ENCODE data around the gene KCNH4.

Gene KCNH4

DNA sequence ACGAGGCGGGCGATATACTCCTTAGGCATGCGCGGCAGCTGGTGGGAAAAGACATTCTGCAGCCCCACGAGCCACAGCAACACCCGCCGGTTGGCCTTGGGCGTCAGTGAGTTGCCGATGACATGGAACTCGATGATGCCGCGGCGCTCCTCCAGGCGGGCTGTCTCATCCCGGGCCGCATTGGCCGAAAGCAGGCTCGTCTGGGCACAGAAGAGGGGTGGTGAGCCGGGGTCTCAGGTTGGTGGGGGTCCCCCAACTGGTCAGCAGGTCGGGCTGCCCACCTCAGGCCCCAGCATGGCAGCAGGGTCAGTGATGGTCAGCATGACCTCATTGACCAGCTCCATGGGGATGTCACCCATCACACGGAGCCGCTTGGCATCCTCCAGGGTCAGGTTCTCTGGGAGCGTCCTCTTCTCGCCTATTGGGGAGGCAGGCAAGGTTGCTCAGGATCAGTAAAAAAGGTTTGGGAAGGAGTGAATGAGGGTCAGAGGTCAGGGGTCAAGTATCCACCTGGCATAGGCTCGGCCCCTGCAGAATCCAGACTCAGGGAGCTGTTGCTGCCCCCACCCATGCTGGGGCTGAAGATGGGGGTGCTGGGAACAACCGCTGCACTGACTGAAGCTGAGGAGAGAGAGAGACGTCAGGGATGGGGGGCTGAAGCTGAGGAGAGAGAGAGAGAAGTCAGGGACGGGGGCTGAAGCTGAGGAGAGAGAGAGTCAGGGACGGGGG is 63.4 kb downstream of the KCNH4 start:
- DNase-seq (ENCODE audit: low spot score) = no peak

DNA sequence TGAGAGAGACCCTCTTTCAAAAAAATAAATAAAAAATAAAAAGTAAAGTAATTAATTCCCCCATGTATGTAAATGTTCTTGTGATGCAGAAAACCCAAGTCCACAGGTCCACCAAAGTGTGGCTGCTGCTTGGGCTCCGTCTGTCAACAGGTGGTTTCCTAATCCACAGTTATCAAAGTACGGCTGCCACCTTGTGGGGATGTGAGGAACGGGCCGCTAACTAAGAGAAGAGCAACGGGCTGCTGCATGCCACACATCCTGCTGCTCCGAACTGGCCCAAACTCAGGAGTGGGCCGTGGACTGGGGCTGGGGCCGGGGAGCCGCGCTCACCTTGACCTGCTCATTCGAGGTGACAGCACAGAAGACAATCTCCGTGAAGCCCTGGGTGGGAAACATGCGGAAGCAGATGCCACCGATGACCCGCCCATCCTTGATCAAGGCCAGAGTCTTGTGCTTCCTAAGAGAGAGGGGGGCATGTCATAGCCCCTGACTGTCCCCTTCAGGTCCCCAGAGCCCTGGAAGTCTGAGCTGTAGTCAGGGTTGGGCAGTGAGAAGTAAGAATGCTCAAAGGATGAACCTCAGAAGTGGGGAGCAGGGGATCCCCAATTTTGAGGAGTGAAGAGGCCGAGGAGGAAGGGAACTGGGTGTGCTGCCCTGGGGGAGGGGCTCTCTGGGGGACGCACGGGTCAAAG is 64.1 kb downstream of the KCNH4 start:
- peak; percentile 88 for DNase-seq (ENCODE audit: low spot score)

DNA sequence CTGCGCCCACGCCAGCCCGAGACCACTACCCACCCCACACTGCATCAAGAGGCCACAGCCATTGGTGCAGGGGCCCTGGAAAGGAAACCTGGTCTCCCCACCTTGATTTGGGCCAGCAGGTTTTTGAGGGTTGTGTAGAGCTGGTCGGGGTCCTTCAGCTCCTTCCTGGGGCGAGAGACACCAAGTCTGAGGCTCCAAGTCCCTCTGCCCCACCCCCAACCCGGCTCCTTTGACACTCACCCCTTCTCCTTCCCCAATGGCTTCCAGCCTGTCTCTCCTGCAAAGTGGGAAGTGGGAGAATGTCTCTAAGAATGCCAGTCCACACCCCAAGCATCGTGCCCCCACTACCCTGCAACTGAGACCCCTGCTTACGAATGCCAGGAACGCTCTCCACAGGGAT is 66.8 kb downstream of the KCNH4 start:
- no peak for DNase-seq (ENCODE audit: low spot score)

DNA sequence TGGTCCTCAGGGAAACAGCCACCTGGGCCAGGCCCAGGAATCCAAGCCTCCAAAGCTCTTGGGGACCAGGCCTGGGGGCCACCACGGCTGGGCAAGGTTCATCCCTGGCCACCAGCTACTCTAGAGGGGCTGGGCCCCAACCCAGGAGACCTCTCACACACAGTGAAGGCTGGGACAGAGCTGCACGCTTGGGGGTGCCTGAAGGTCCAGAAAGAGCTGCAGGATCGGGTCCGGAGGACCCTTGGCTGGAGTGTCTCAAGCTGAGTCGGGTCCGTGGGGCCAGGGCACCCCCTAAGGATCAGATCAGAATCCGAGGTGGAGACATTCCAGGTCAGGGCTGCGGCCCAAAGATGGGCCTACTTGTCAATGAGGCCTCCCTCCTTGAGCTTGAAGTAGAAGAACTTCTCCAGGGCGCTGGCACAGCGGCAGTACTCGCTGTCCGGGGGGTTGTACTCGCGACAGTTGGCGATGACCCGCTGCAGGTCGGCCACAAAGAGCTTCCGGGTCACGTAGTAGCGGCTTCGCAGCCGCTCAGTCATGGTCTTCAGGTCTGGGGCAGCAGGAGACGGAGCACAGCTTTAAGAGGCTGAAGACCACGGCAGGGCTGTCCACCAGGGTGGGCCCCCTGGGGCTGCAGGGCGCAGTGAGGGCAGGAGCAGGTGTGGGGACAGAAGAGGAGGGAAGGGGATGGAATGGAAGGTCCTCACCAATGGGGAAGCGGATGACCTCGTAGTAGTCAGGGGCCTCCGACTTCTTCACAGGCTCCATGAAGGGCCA is 67.5 kb downstream of the KCNH4 start:
- DNase-seq (ENCODE audit: low spot score) = no peak

DNA sequence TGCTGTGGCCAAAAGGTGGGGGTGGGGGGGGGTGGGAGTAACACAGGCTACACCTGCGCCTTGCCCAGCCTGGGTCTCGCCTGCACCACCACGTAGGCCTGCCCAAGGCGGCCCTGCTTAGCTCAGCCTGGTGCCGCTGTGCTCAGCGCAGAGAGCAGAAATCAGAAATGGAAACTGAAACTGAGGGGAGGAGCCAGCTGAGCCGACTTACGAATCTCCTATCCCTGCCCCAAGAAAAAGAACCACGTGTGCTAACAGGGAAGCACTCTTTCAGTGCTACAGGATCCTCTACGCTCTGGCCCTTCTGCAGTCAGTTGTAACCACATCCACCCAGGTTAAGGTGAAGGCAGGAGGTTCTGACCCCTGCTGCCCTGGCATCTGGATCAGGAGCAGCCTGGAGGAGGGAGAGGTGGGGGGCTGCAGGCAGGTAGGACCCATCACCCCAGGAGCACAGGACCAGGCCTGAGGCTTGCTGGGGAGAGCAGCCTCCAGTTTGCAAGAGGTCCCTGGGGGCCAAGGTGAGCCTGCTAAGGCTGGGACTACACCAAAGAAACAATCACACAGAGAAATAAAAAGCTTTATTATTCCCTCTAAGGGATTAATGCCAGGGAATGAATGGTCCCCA is 68.3 kb downstream of the KCNH4 start, which contains the start of gene DHX58:
TSS of gene DHX58 (minus strand) at position 163 of the 625 bp plus-strand sequence. CDS start 822 bp downstream, outside the sequence.
- peak; percentile 76 for DNase-seq (ENCODE audit: low spot score)

DNA sequence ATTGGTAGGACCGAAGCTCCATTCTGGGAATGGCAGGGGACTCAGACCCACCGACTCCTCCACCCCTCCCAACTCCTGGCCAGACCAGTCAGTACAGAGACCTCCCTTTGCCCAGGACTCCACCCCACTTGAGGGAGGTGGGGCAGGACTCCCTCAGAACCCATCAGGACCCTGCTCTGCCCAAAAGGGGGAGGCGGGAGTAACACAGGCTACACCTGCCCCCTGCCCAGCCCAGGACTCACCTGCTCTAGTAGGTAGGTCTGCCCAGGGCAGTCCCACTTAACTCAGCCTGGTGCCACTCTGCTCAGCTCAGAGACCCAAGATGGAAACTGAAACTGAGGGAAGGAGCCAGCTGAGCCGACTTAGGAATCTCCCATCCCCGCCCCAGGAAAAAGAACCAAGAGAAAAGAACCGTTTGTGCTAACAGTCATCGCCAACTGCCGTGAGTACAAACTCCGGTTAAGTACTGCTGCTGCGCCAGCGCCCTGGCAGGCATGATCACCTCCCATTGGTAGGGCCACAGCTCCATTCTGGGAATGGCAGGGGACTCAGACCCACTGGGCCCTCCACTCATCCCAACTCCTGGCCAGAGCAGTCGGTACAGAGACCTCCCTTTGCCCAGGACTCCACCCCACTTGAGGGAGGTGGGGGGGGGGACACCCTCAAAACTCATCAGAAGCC is 68.9 kb downstream of the KCNH4 start:
- peak; percentile 34 for DNase-seq (ENCODE audit: low spot score)

DNA sequence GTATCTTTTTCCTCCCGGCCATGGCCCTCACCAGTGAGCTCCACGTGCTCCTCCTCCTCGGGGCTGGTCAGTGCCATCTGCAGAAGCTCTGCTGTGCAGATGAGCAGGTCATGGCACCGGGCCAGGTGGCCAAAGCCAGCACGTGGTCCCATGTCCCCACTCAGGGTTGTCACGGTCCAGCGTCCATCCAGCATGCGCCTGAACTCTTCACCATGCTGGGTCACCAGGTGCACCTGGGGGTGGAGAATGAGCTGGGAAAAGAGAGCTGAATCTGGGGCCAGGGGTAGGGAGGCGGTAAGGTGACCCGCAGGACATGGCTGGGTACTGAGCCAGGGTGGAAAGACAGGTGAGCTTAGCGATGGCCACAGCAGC is 69.7 kb downstream of the KCNH4 start:
- no peak for DNase-seq (ENCODE audit: low spot score)

DNA sequence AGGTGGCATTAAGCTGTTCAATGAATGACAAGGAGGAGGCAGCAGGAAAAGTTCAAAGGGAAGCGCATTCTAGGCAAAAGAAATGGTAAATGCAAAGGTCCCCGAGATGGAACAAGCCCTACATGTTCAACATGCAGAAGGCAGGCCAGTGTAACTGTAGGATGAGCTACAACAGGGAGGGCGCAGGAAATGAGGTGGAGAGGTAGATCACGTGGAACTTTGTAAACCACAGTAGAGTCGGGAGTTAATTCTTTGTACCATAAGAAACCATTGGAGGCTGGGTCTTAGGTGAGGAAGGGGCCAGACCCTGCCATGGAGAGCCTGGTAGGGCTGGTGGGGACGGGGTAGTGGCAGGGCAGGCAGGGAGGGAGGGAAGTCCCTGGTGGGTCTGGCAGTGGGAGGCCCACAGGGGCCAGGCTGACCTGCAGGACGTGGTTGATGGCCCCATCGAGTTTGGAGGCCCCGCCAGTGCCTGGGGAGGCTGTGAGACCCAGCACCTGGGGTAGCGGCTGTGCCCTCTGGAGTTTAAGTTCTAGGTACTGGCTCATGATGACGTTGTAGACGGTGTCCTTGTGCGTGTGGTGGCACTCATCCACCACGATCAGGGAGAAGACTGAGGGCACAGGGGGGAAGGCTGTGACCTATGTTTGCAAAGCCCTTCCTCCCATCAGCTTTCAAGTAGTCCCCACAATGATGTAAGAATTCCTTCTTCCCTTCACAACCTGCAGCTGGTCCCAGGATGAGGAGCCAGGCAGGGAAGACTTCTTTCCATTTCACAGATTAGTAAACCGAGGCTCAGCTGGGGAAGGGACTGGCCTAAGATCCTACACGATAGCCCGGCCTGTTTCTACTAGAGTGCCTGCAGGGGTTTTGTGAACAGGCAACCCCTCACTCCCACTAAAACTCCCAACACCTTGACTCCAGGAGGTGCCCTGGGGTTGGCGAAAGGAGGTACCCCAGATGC is 70.4 kb downstream of the KCNH4 start:
- no peak for DNase-seq (ENCODE audit: low spot score)

DNA sequence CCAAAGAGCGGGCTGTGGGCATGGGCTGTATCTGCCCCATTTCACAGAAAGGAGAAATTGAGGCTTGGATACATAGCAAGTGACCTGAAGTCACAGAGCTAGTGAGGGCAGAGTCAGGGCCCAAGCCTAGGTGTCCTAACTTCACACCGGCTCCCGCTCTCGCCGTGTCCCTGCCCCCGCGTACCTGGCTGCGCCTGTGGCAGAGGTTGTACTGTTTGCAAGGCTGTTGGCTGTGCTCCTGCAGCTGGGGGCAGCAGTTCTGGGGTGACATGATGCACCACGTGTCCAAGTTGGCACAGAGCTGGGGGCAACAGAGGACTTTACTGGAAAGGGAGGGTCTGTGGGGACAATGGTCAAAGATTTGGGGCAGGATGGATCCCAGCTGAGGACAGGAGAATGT is 71.9 kb downstream of the KCNH4 start:
- no peak for DNase-seq (ENCODE audit: low spot score)

DNA sequence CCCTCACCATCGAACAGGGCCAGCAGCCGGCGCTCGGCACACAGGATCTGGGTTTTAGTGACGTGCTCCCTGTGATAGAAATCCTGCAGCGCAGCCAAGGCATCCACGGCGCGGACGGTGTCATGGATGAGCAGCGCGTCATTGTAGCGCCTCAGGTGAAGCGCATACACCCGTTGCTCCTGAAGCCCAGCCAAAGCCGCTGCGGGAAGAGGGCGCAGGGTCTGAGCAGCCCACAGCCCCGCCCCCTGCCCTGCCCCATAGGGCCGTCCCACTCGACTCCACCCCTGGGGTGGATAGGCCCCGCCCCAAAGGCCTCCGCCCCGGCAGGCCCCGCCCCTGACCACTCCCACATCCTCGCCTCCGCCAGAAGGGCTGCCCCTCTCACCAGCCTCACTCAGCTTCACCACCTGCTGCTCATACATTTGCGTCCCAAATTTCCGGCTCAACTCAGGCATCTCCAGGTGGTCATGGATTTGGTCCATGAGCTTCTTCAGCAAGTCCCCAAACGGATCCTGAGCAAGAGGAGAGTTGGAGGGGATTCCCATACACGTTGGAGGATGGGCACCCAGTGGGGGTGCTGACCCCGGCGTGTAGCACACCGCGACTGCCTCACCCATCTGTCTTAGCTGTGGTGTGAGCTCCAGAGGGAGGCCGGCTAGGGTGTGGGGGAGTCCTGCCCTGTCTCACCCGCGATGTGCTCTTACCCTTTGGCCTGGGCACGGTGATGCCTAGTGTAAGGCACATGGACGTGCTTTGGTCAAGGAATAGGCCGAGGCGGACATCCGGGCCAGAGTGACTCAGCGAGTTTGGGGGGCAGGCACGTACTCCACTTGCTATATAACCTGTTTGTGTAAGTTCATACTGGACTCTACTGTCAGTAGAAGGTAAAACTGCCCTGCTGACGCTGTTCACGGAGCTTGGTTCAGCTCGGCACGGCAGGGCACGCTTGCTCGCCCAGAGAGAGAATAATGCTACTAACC is 73.1 kb downstream of the KCNH4 start:
- DNase-seq (ENCODE audit: low spot score) = peak; percentile 88

DNA sequence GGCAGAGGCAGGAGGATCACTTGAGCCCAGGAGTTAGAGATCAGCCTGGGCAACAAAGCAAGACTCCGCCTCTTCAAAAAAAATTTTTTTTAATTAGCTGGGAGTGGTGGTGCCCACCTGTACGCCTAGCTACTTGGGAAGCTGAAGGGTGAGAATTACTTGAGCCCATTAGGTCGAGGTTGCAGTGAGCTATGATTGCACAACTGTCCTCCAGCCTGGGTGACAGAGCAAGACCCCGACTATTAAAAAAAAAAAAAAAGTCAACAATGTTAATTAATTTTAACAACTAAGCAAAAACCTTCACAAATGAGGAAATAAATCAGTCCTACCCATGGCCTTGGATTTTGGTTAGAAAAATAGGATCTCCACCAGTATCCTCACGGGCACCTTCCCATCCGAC is 73.8 kb downstream of the KCNH4 start:
- DNase-seq (ENCODE audit: low spot score) = no peak
